GM10248 (cell line): ENCODE data around the gene IL4R.
A peak's percentile ranks its signal among the peaks of the same experiment; 100 is the strongest.

ENCODE experiments used
- CTCF ChIA-PET: fragments of 300-600 bp; sonication (Branson Sonifier 250); formaldehyde crosslinking; extraction: SDS; loops from one replicate; lab custom pipeline; 2021; ENCODE audit warnings: antibody characterized with exemption; lab: Yijun Ruan, JAX
- POLR2A ChIA-PET: fragments of 350-650 bp; sonication (Branson Sonifier 250); formaldehyde crosslinking; extraction: SDS; loops from one replicate; lab custom pipeline; 2020; ENCODE audit warnings: antibody characterized with exemption; lab: Yijun Ruan, JAX
- DNase-seq: peaks from one replicate; pipeline ENCODE4 v3.0.0; 2012; ENCODE audit errors: extremely low spot score
- CTCF ChIP-seq: IDR thresholded peaks from 2 replicates; pipeline ENCODE4 v1.5.1; 2012; ENCODE audit warnings: mild to moderate bottlenecking, low read depth; ENCODE audit errors: extremely low read depth, missing control alignments, control extremely low read depth

Gene IL4R

GRCh38 chr16:27313422-27314160, at the start of gene IL4R:
Gene IL4R, plus strand, starts transcription at chr16:27313974. Its CDS starts 26,230 bp downstream, at chr16:27340204.
- CTCF ChIA-PET = interaction anchor here (1.6 kb wide), 1 partner anchor 15 kb away, joined by 4 read pairs; no protein-coding TSS in a partner anchor
- POLR2A ChIA-PET = interaction anchor here (0.7 kb wide), 1 partner anchor 90 kb away, joined by 3 read pairs; no protein-coding TSS in a partner anchor
- DNase-seq = peak; percentile 74
- TF ChIP-seq CTCF = no peak

DNA sequence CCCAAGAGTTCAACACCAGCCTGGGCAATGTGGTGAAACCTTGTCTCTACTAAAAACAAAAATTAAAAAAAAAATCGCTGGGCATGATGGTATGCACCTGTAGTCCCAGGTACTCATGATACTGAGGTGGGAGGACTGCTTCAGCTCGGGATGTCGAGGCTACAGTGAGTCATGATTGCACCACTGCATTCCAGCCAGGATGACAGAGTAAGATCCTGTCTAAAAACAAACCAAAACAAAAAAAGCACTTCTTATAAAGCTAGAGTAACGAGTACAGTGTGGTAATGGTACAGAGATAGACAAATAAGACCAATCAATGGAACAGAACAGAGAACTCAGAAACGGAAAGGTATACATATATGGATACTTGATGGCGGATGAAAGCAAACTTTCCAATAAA, 49.6 kb upstream of the IL4R start:
- DNase-seq = no peak
- TF ChIP-seq CTCF = no peak
- POLR2A ChIA-PET = no interaction called here
- CTCF ChIA-PET = no interaction called here

- no peak for TF ChIP-seq CTCF
- CTCF ChIA-PET = interaction anchor here (1.3 kb wide), 1 partner anchor 15 kb away, joined by 3 read pairs; no protein-coding TSS in a partner anchor
- DNase-seq = no peak
- POLR2A ChIA-PET = no interaction called here
Observed at GRCh38 chr16:27265982-27266381, 47.8 kb upstream of the IL4R start.

DNA sequence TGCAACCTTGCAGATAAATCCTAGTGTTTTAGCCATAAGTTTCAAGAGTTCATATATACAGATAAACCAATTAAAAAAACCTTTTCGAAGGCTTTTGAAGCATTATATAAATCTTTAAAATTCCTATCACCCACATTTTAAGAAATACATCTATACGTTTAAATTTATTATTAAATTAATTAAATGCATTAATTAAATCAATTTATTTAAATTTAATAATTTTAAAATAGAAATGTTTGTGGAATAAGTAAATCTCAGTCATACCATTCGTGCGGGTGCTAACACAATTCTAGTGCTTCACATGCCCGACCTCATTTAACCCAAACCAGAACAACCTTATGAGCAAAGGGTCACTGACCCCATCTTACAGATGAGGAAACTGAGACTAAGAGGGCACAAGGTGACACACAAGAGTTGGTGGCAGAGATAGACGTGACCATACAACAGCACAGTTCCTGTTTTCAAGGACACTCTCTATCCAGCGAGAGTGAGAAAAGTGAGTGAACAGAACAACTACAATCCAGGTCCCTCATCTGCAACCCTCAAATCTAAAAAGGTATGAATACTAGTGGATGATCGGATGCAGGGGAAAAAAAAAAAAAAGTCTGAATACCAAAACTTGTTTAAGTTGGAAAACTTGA, 46.6 kb upstream of the IL4R start:
- CTCF ChIA-PET = interaction anchor here (1.2 kb wide), 1 partner anchor 31 kb away, joined by 4 read pairs; no protein-coding TSS in a partner anchor
- no peak for TF ChIP-seq CTCF
- DNase-seq = no peak
- POLR2A ChIA-PET = no interaction called here

GRCh38 chr16:27268376-27269299, 45.1 kb upstream of the IL4R start, which contains the start of gene NSMCE1:
Gene NSMCE1, minus strand, starts transcription at chr16:27268772. Its CDS starts 11,202 bp downstream, at chr16:27257570.
- POLR2A ChIA-PET = interaction anchor here (0.6 kb wide), 1 partner anchor 10 kb away, joined by 6 read pairs; no protein-coding TSS in a partner anchor
- DNase-seq = peak; percentile 97
- TF ChIP-seq CTCF = no peak
- CTCF ChIA-PET = interaction anchor here (0.9 to 7.2 kb wide), 7 partner anchors 14 to 50 kb away, joined by 3 to 44 read pairs (median 4); no protein-coding TSS in a partner anchor
